NCI-H345 (cell line): ENCODE results near the gene TCN1.
"Not testable (repeated sequence)": the region's sequence is repeated elsewhere in the genome, so short reads cannot be mapped to it uniquely, and the experiment has no call there.

Experiments
- DNase-seq: peaks from one replicate; lab custom pipeline; 2025; lab: John Stamatoyannopoulos, UW

Gene TCN1

GRCh38 chr11:59857439-59858434 lies 8.6 kb downstream of the TCN1 start:
- DNase-seq, result no peak

- DNase-seq, result no peak
Observed at GRCh38 chr11:59854871-59855270, 11.4 kb downstream of the TCN1 start.

GRCh38 chr11:59851416-59851815 lies 14.9 kb downstream of the TCN1 start:
- DNase-seq, result not testable (repeated sequence)

GRCh38 chr11:59849551-59849950 lies 16.7 kb downstream of the TCN1 start:
- DNase-seq, result not testable (repeated sequence)

- no peak for DNase-seq
Observed at GRCh38 chr11:59849129-59849528, 17.2 kb downstream of the TCN1 start.

GRCh38 chr11:59848439-59848838 lies 17.8 kb downstream of the TCN1 start:
- DNase-seq, result not testable (repeated sequence)

GRCh38 chr11:59847626-59848025 lies 18.7 kb downstream of the TCN1 start:
- no peak for DNase-seq

GRCh38 chr11:59846556-59846955 lies 19.7 kb downstream of the TCN1 start:
- DNase-seq, result no peak

- DNase-seq, result no peak
Observed at GRCh38 chr11:59845399-59845798, 20.9 kb downstream of the TCN1 start, which contains the start of gene CBLIF. Gene CBLIF, minus strand, starts transcription at chr11:59845499. Its CDS starts 46 bp downstream, at chr11:59845453.

GRCh38 chr11:59842316-59842715 lies 24.0 kb downstream of the TCN1 start:
- no peak for DNase-seq

- DNase-seq, result no peak
Observed at GRCh38 chr11:59841514-59841913, 24.8 kb downstream of the TCN1 start.

- DNase-seq, result no peak
Observed at GRCh38 chr11:59839615-59840014, 26.7 kb downstream of the TCN1 start.

- no peak for DNase-seq
Observed at GRCh38 chr11:59833602-59834001, 32.7 kb downstream of the TCN1 start.

- DNase-seq, result no peak
Observed at GRCh38 chr11:59829358-59829757, 36.9 kb downstream of the TCN1 start.

GRCh38 chr11:59822989-59823566 lies 43.2 kb downstream of the TCN1 start:
- peak; percentile 50 for DNase-seq

- DNase-seq, result no peak
Observed at GRCh38 chr11:59818572-59818971, 47.7 kb downstream of the TCN1 start.

- not testable (repeated sequence) for DNase-seq
Observed at GRCh38 chr11:59816434-59816833, 49.9 kb downstream of the TCN1 start.

- no peak for DNase-seq
Observed at GRCh38 chr11:59815754-59816153, 50.5 kb downstream of the TCN1 start.

GRCh38 chr11:59814021-59814420 lies 52.3 kb downstream of the TCN1 start:
- DNase-seq, result no peak

- no peak for DNase-seq
Observed at GRCh38 chr11:59813364-59813763, 52.9 kb downstream of the TCN1 start.

- DNase-seq, result no peak
Observed at GRCh38 chr11:59812220-59812619, 54.1 kb downstream of the TCN1 start.

- DNase-seq, result no peak
Observed at GRCh38 chr11:59810911-59811259, 55.4 kb downstream of the TCN1 start.

GRCh38 chr11:59810189-59810910 lies 55.9 kb downstream of the TCN1 start, which contains the start of gene MRPL16:
Gene MRPL16, minus strand, starts transcription at chr11:59810778. Its CDS starts 120 bp downstream, at chr11:59810658.
- DNase-seq, result peak; percentile 91
